WTC11 (cell line): ENCODE data around the gene ELOVL6. TPM values are rescaled to one million over a fixed set of nuclear protein-coding genes. Genes with fewer than 3 reads are reported as not detected.

Experiments used
- ATAC-seq: fragments of 200-7000 bp; cut with Tn5 transposase; 2 replicates; pipeline ENCODE4 v1.10.0; 2021; ENCODE audit warnings: mild to moderate bottlenecking, moderate library complexity
- CTCF ChIA-PET: fragments of 300-600 bp; sonication (Branson Sonifier 250); formaldehyde crosslinking; loops from one replicate; lab custom pipeline; 2021; ENCODE audit warnings: antibody characterized with exemption; lab: Charles Lee
- POLR2A ChIA-PET: fragments of 350-600 bp; sonication (Branson Sonifier 250); formaldehyde crosslinking; loops from one replicate; lab custom pipeline; 2021; ENCODE audit warnings: antibody characterized with exemption; lab: Charles Lee
- DNase-seq: peaks from one replicate; pipeline ENCODE4 v3.0.0; 2021; ENCODE audit warnings: low spot score
- H3K27ac Mint-ChIP-seq: 2 replicates; pipeline ENCODE4 v1.8.0; 2021; ENCODE audit warnings: mixed read lengths
- H3K27me3 Mint-ChIP-seq: 2 replicates; pipeline ENCODE4 v1.8.0; 2021; ENCODE audit warnings: low read depth, mild to moderate bottlenecking, moderate library complexity, mixed read lengths
- H3K36me3 Mint-ChIP-seq: 2 replicates; pipeline ENCODE4 v1.8.0; 2021; ENCODE audit warnings: mixed read lengths
- H3K4me1 Mint-ChIP-seq: 2 replicates; pipeline ENCODE4 v1.8.0; 2022; ENCODE audit warnings: mixed read lengths
- H3K4me3 Mint-ChIP-seq: 2 replicates; pipeline ENCODE4 v1.8.0; 2021; ENCODE audit warnings: mild to moderate bottlenecking, moderate library complexity, mixed read lengths
- H3K9me3 Mint-ChIP-seq: 2 replicates; pipeline ENCODE4 v1.8.0; 2021; ENCODE audit warnings: mixed read lengths
- FOXP1 ChIP-seq: sonication (generic); formaldehyde crosslinking; IDR thresholded peaks from 2 replicates; pipeline ENCODE4 v1.8.0; 2022; ENCODE audit warnings: missing genetic modification reagents, mild to moderate bottlenecking, moderate library complexity, borderline replicate concordance
- JUN ChIP-seq: sonication (generic); formaldehyde crosslinking; IDR thresholded peaks from 2 replicates; pipeline ENCODE4 v1.8.0; 2023; ENCODE audit warnings: mild to moderate bottlenecking, missing genetic modification reagents
- NFE2L1 ChIP-seq: sonication (generic); formaldehyde crosslinking; IDR thresholded peaks from 2 replicates; pipeline ENCODE4 v1.8.1; 2023; ENCODE audit warnings: missing genetic modification reagents
- SMAD3 ChIP-seq: sonication (generic); formaldehyde crosslinking; IDR thresholded peaks from 2 replicates; pipeline ENCODE4 v1.8.0; 2022; ENCODE audit warnings: missing genetic modification reagents, mild to moderate bottlenecking, borderline replicate concordance
- SMAD4 ChIP-seq: sonication (generic); formaldehyde crosslinking; IDR thresholded peaks from 2 replicates; pipeline ENCODE4 v1.8.0; 2022; ENCODE audit warnings: mild to moderate bottlenecking, missing genetic modification reagents
- total RNA-seq: library from RNA; stranded (reverse); gene quantifications from 3 replicates; pipeline ENCODE4 v1.2.3, GENCODE V29; 2021
- TF ChIP-seq, protein P1 (sequence below): sonication (generic); formaldehyde crosslinking; IDR thresholded peaks from 2 replicates; pipeline ENCODE4 v1.8.1; 2022; ENCODE audit warnings: mild to moderate bottlenecking, moderate library complexity, missing genetic modification reagents
- TF ChIP-seq, protein P2 (sequence below): sonication (generic); formaldehyde crosslinking; conservative IDR thresholded peaks from 2 replicates; pipeline ENCODE4 v1.8.1; 2023; ENCODE audit warnings: mild to moderate bottlenecking, low read depth, missing genetic modification reagents, moderate library complexity
- TF ChIP-seq, protein P3 (sequence below): sonication (generic); formaldehyde crosslinking; IDR thresholded peaks from 2 replicates; pipeline ENCODE4 v1.8.0; 2022; ENCODE audit warnings: missing genetic modification reagents
- TF ChIP-seq, protein P4 (sequence below): fragments of 250-450 bp; sonication (Bioruptor Pico); IDR thresholded peaks from 2 replicates; pipeline ENCODE4 v2.1.2; 2022; ENCODE audit warnings: mild to moderate bottlenecking, moderate library complexity
- TF ChIP-seq, protein P5 (sequence below): sonication (generic); formaldehyde crosslinking; IDR thresholded peaks from 2 replicates; pipeline ENCODE4 v1.8.0; 2022; ENCODE audit warnings: mild to moderate bottlenecking, missing genetic modification reagents
- TF ChIP-seq, protein P6 (sequence below): sonication (generic); formaldehyde crosslinking; IDR thresholded peaks from 2 replicates; pipeline ENCODE4 v1.8.0; 2022; ENCODE audit warnings: mild to moderate bottlenecking, missing genetic modification reagents
- TF ChIP-seq, protein P7 (sequence below): fragments of 250-450 bp; sonication (Bioruptor Pico); IDR thresholded peaks from 2 replicates; pipeline ENCODE4 v1.9.0; 2021; ENCODE audit warnings: mild to moderate bottlenecking

Gene ELOVL6
- total RNA-seq, 1 experiment from 2014 or later, result 87.4 TPM

DNA sequence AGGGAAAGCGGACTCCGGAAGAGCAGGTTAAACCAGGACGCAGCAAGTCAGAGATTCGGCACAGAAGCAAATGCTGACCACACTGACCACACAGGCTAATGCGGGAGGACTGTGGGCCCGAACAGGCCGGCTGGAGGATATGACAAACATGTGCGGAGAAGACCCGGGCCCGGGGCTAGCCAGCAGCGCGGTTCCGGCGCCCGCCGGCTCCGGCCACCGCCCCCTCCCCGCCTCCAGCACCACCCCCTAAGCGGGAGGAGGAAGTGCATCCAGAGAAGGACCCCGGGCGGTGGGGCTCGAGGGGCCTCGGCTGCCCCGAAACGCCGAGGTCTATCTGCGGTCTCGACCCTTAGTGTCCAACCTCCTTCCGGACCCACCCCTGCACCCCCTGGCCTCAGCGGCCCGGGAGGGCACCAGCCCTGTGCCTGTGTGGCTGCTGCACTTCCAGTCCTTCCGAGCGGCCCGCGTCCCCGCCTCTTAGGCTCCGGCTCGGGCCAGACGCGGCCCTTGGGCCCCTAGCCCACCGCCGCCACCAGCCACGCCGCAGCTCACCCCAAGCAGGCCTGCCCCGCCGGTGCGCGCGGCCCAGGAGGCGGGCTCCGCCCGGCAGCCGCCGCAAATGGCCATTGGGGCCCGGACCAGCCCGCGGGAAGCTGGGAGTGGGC, 2.1 kb downstream of the ELOVL6 start (continued):
- TF ChIP-seq, protein P1, sequence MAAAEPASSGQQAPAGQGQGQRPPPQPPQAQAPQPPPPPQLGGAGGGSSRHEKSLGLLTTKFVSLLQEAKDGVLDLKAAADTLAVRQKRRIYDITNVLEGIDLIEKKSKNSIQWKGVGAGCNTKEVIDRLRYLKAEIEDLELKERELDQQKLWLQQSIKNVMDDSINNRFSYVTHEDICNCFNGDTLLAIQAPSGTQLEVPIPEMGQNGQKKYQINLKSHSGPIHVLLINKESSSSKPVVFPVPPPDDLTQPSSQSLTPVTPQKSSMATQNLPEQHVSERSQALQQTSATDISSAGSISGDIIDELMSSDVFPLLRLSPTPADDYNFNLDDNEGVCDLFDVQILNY (CRISPR knock-in tag), result peak; percentile 80; the same call in 1 of the 2 replicates
- TF ChIP-seq, protein P2, sequence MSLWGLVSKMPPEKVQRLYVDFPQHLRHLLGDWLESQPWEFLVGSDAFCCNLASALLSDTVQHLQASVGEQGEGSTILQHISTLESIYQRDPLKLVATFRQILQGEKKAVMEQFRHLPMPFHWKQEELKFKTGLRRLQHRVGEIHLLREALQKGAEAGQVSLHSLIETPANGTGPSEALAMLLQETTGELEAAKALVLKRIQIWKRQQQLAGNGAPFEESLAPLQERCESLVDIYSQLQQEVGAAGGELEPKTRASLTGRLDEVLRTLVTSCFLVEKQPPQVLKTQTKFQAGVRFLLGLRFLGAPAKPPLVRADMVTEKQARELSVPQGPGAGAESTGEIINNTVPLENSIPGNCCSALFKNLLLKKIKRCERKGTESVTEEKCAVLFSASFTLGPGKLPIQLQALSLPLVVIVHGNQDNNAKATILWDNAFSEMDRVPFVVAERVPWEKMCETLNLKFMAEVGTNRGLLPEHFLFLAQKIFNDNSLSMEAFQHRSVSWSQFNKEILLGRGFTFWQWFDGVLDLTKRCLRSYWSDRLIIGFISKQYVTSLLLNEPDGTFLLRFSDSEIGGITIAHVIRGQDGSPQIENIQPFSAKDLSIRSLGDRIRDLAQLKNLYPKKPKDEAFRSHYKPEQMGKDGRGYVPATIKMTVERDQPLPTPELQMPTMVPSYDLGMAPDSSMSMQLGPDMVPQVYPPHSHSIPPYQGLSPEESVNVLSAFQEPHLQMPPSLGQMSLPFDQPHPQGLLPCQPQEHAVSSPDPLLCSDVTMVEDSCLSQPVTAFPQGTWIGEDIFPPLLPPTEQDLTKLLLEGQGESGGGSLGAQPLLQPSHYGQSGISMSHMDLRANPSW, result 0 out of 2 replicates have a peak, but pooled peaks have one; percentile 64
- TF ChIP-seq, protein P3, sequence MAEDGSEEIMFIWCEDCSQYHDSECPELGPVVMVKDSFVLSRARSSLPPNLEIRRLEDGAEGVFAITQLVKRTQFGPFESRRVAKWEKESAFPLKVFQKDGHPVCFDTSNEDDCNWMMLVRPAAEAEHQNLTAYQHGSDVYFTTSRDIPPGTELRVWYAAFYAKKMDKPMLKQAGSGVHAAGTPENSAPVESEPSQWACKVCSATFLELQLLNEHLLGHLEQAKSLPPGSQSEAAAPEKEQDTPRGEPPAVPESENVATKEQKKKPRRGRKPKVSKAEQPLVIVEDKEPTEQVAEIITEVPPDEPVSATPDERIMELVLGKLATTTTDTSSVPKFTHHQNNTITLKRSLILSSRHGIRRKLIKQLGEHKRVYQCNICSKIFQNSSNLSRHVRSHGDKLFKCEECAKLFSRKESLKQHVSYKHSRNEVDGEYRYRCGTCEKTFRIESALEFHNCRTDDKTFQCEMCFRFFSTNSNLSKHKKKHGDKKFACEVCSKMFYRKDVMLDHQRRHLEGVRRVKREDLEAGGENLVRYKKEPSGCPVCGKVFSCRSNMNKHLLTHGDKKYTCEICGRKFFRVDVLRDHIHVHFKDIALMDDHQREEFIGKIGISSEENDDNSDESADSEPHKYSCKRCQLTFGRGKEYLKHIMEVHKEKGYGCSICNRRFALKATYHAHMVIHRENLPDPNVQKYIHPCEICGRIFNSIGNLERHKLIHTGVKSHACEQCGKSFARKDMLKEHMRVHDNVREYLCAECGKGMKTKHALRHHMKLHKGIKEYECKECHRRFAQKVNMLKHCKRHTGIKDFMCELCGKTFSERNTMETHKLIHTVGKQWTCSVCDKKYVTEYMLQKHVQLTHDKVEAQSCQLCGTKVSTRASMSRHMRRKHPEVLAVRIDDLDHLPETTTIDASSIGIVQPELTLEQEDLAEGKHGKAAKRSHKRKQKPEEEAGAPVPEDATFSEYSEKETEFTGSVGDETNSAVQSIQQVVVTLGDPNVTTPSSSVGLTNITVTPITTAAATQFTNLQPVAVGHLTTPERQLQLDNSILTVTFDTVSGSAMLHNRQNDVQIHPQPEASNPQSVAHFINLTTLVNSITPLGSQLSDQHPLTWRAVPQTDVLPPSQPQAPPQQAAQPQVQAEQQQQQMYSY, result peak; percentile 32
- TF ChIP-seq SMAD3 (CRISPR knock-in tag), result no peak

DNA sequence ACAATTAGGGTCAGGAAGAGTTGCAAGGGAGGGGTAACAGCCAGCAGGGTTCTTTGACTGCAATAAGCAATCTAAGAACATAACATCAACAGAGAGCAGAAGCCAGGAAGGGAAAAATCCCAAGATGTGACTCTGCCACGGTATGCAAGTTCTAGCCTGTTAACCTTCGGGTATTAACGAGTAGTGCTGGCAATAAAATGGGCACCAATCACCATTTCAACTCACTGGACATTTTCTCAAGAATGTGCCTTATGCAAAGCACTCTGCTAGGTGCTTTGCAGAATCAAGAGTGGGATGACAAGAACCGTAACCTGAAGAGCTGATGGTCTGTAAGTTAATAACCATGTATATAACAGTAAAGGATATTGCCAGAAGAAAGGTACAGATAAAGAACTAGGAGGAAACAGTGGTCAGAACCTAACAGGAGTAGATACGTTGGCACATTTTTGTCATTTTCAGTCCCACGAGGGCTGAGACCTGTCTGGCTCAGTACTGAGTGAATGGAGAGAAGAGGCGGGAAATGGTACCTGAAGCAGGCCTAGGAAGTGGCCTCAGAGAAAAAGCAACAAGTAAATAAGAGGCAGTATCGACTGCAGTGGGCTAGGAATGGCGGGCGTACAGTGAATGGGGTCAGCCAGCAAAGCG, 2.7 kb downstream of the ELOVL6 start:
- ATAC-seq (peak; percentile 4), DNase-seq (no peak)
- Mint-ChIP-seq H3K36me3 (peaks cover 13% of the 10 kb centered on the region), H3K9me3 (no peaks in the 10 kb centered on the region), H3K27ac (peak overlapping the region; percentile 100), H3K4me1 (peaks cover 46% of the 10 kb centered on the region), H3K27me3 (no peaks in the 10 kb centered on the region), H3K4me3 (peak overlapping the region; percentile 90)
- CTCF ChIA-PET, result no interaction called here
- POLR2A ChIA-PET, result no interaction called here
- TF ChIP-seq, protein P4, sequence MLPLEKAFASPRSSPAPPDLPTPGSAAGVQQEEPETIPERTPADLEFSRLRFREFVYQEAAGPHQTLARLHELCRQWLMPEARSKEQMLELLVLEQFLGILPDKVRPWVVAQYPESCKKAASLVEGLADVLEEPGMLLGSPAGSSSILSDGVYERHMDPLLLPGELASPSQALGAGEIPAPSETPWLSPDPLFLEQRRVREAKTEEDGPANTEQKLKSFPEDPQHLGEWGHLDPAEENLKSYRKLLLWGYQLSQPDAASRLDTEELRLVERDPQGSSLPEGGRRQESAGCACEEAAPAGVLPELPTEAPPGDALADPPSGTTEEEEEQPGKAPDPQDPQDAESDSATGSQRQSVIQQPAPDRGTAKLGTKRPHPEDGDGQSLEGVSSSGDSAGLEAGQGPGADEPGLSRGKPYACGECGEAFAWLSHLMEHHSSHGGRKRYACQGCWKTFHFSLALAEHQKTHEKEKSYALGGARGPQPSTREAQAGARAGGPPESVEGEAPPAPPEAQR (CRISPR knock-in tag), result no peak
- TF ChIP-seq, protein P3, result no peak
- TF ChIP-seq FOXP1 (CRISPR knock-in tag), result no peak
- TF ChIP-seq, protein P5, sequence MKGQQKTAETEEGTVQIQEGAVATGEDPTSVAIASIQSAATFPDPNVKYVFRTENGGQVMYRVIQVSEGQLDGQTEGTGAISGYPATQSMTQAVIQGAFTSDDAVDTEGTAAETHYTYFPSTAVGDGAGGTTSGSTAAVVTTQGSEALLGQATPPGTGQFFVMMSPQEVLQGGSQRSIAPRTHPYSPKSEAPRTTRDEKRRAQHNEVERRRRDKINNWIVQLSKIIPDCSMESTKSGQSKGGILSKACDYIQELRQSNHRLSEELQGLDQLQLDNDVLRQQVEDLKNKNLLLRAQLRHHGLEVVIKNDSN, result no peak
- no peak for TF ChIP-seq SMAD4 (CRISPR knock-in tag)
- no peak for TF ChIP-seq JUN (CRISPR knock-in tag)
- TF ChIP-seq, protein P6, sequence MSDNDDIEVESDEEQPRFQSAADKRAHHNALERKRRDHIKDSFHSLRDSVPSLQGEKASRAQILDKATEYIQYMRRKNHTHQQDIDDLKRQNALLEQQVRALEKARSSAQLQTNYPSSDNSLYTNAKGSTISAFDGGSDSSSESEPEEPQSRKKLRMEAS, result no peak; the same call in 1 of the 2 replicates
- TF ChIP-seq, protein P7, sequence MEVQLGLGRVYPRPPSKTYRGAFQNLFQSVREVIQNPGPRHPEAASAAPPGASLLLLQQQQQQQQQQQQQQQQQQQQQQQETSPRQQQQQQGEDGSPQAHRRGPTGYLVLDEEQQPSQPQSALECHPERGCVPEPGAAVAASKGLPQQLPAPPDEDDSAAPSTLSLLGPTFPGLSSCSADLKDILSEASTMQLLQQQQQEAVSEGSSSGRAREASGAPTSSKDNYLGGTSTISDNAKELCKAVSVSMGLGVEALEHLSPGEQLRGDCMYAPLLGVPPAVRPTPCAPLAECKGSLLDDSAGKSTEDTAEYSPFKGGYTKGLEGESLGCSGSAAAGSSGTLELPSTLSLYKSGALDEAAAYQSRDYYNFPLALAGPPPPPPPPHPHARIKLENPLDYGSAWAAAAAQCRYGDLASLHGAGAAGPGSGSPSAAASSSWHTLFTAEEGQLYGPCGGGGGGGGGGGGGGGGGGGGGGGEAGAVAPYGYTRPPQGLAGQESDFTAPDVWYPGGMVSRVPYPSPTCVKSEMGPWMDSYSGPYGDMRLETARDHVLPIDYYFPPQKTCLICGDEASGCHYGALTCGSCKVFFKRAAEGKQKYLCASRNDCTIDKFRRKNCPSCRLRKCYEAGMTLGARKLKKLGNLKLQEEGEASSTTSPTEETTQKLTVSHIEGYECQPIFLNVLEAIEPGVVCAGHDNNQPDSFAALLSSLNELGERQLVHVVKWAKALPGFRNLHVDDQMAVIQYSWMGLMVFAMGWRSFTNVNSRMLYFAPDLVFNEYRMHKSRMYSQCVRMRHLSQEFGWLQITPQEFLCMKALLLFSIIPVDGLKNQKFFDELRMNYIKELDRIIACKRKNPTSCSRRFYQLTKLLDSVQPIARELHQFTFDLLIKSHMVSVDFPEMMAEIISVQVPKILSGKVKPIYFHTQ (CRISPR knock-in tag), result no peak
- no peak for TF ChIP-seq NFE2L1 (CRISPR knock-in tag)
- TF ChIP-seq SMAD3 (CRISPR knock-in tag), result no peak
